Esophagus squamous epithelium (tissue), 5 donors: ENCODE measurements around the gene PNLDC1. TPM values are rescaled to one million over a fixed set of nuclear protein-coding genes. Genes with fewer than 3 reads are reported as not detected.

Experiments used
- DNase-seq: peaks from one replicate; lab custom pipeline; 2025; lab: John Stamatoyannopoulos, UW
- H3K27ac ChIP-seq, 4 donors: fragments of 200-600 bp; sonication (generic); one replicate each; pipeline ENCODE4 v1.5.1; 2016 to 2019; ENCODE audit warnings: mild to moderate bottlenecking in 1 of 4
- H3K27me3 ChIP-seq, 4 donors: fragments of 200-600 bp; sonication (generic); 1 replicate in 3 of 4; 2 replicates in 1 of 4; pipeline versions ENCODE4 v1.5.1 to v1.6.0; 2017 to 2021; ENCODE audit warnings: antibody characterized with exemption in 1 of 4
- H3K36me3 ChIP-seq, 3 donors: fragments of 200-600 bp; sonication (generic); one replicate each; pipeline ENCODE4 v1.5.1; 2016 to 2019
- H3K4me1 ChIP-seq, 3 donors: fragments of 200-600 bp; sonication (generic); one replicate each; pipeline ENCODE4 v1.5.1; 2017 to 2019
- H3K4me3 ChIP-seq, 4 donors: fragments of 200-600 bp; sonication (generic); 1 replicate in 3 of 4; 2 replicates in 1 of 4; pipeline ENCODE4 v1.5.1; 2016 to 2019; ENCODE audit warnings: mild to moderate bottlenecking in 2 of 4, moderate library complexity in 1 of 4
- H3K9me3 ChIP-seq, 3 donors: fragments of 200-600 bp; sonication (generic); one replicate each; pipeline ENCODE4 v1.5.1; 2016 to 2019
- POLR2A ChIP-seq, 4 donors: fragments of 450-650 bp; IDR thresholded peaks; one replicate each; pipeline ENCODE4 v1.6.1; 2017; ENCODE audit warnings: antibody characterized with exemption in 4 of 4, mild to moderate bottlenecking in 4 of 4, moderate library complexity in 3 of 4
- WGBS, 2 donors: methylation state at CpG; one replicate each; pipeline ENCODE4 v1.1.5; 2018; 5-methylcytosine and 5-hydroxymethylcytosine counted together
- intact Hi-C: fragments of 100-400 bp; cut with DNase I; formaldehyde crosslinking; loops from one replicate; pipeline ENCODE4 v1.15.0; 2022
- total RNA-seq, 4 donors: library from RNA; depleted of rRNA; stranded (reverse); fragments of >200 nt; gene quantifications; one replicate each; pipeline ENCODE4 v1.1.0, GENCODE V29; 2016
- TF ChIP-seq, protein P1 (sequence below), 6 experiments: fragments of 450-650 bp in 4 of 6; fragments of 200-600 bp in 2 of 6; sonication (generic) in 2 of 6; IDR thresholded peaks; one replicate each; pipeline ENCODE4 v1.5.1; 2016 to 2019; ENCODE audit warnings: antibody characterized with exemption in 6 of 6, mild to moderate bottlenecking in 4 of 6, moderate library complexity in 4 of 6
- donor health status: DM: yes; HTN: yes; CAD: no.

PNLDC1 gene
- total RNA-seq, 4 donors from 2014 or later: not detected

DNA sequence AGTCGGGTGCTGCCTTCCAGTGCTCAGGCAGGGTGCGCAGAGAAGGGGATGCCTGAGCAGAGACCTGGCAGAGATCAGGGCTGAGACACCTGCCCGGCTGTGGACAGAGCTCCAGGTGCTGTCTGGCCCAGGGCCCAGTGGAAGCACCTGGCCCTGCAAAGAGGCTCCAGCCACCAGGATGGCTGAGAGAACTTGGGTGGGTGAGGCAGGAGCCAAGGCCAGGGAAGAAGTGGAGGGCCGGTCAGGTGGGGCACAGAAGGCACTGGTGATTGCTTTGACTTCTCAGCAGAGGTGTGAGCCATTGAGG, 31.2 kb downstream of the PNLDC1 start:
- H3K36me3 ChIP-seq: no peaks in the 10 kb centered on the region
- 80 to 86% methylated on average over 1 to 3 of the region's 4 CpGs for WGBS, 2 donors
- H3K27me3 ChIP-seq: peaks cover 0 to 9% (median 0%) of the 10 kb centered on the region in 4 donors
- H3K9me3 ChIP-seq: no peaks in the 10 kb centered on the region
- no peak for DNase-seq
- TF ChIP-seq POLR2A (IDR thresholded peaks at IDR 0.05): no peak
- TF ChIP-seq, protein P1, sequence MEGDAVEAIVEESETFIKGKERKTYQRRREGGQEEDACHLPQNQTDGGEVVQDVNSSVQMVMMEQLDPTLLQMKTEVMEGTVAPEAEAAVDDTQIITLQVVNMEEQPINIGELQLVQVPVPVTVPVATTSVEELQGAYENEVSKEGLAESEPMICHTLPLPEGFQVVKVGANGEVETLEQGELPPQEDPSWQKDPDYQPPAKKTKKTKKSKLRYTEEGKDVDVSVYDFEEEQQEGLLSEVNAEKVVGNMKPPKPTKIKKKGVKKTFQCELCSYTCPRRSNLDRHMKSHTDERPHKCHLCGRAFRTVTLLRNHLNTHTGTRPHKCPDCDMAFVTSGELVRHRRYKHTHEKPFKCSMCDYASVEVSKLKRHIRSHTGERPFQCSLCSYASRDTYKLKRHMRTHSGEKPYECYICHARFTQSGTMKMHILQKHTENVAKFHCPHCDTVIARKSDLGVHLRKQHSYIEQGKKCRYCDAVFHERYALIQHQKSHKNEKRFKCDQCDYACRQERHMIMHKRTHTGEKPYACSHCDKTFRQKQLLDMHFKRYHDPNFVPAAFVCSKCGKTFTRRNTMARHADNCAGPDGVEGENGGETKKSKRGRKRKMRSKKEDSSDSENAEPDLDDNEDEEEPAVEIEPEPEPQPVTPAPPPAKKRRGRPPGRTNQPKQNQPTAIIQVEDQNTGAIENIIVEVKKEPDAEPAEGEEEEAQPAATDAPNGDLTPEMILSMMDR (IDR thresholded peaks at IDR 0.05): no peak
- no peak overlapping the region for H3K27ac ChIP-seq
- intact Hi-C loops: no loop called here
- H3K4me3 ChIP-seq: no peak overlapping the region
- peaks cover 0 to 8% (median 0%) of the 10 kb centered on the region in 3 donors for H3K4me1 ChIP-seq

DNA sequence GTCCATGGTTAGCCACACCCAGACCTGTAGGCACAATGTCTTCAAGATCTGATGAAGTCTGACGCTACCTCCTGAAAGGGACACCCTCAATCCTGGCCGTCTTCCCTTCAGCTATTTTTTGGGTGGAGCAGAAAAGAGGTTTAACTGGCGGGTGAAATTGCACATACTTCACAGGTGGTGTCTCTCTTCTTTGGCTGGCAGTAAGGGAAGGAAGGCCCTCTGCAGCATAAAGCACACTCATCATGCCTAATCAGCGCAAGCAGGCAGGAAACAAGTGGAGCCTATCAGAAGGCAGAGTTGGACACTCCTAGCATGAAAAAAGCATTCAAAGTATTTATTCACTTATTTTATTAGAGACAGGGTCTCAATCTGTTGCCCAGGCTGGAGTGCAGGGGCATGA, 32.9 kb downstream of the PNLDC1 start:
- no peak overlapping the region for H3K4me3 ChIP-seq
- H3K9me3 ChIP-seq: no peaks in the 10 kb centered on the region
- H3K36me3 ChIP-seq: no peaks in the 10 kb centered on the region
- peaks cover 0 to 9% (median 0%) of the 10 kb centered on the region in 4 donors for H3K27me3 ChIP-seq
- 39 to 52% methylated on average over 4 of the region's 4 CpGs for WGBS, 2 donors
- no peak for DNase-seq
- no peak overlapping the region for H3K27ac ChIP-seq
- intact Hi-C loops: no loop called here
- TF ChIP-seq POLR2A (IDR thresholded peaks at IDR 0.05): no peak
- TF ChIP-seq, protein P1 (IDR thresholded peaks at IDR 0.05): no peak
- H3K4me1 ChIP-seq: peaks cover 0 to 8% (median 0%) of the 10 kb centered on the region in 3 donors

DNA sequence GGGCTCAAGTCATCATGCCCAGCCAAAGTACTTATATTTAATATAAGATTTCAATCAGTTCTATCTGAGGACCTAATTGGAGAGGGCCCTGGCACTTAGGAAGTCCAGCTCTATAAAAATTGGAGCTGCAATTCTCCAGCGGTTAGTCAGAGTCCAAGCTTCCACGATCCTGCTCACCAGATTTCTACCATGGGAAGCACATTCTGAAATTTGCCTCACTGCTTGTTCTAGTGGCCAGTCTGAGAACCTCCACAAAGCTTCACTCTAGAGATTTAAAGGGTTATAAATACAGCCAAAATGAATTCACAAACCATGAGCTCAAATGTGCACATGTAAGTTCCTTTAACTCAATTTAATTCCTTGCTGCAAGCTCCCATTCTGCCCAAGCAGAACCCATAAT, 33.5 kb downstream of the PNLDC1 start:
- WGBS, 2 donors: 83 to 92% methylated on average over 2 of the region's 2 CpGs
- DNase-seq: no peak
- Histone ChIP-seq H3K9me3 (no peaks in the 10 kb centered on the region), H3K4me1 (peaks cover 0 to 8% (median 0%) of the 10 kb centered on the region in 3 donors), H3K27me3 (peaks cover 0 to 9% (median 0%) of the 10 kb centered on the region in 4 donors), H3K4me3 (no peak overlapping the region), H3K27ac (no peak overlapping the region), H3K36me3 (no peaks in the 10 kb centered on the region)
- TF ChIP-seq POLR2A (IDR thresholded peaks at IDR 0.05): no peak
- TF ChIP-seq, protein P1 (IDR thresholded peaks at IDR 0.05): no peak
- intact Hi-C loops: no loop called here

DNA sequence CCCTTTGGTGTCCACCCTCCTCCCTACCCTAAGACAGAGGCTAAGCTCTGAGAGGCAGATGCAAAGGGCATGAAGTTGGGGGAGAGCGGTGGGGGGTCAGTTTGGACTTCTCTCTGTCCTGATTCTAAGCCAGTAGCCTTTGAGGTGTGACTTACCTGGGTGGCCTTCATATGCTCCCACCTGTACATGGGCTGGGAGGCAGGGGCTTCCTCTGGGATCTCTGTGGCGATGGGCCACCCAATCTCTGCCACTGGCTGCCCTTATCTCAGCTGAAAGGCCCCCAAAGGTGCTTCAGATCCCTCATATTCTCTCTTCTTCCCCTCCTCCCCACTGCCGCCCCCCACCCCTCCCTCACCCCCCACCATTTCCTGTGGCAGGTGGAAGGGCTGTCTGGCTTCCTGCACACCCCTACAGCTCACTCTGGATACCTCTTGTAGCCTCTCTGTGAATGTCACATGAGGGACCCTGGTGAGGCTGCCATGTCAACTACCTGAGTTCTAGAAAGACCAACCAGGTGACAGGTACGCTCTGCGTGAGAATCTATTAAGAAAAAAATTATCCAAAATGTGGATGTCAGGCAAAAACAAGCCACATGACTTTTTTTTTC, 34.0 kb downstream of the PNLDC1 start:
- Histone ChIP-seq H3K9me3 (no peaks in the 10 kb centered on the region), H3K36me3 (no peaks in the 10 kb centered on the region), H3K27me3 (peaks cover 0 to 9% (median 0%) of the 10 kb centered on the region in 4 donors), H3K27ac (no peak overlapping the region), H3K4me3 (no peak overlapping the region), H3K4me1 (peaks cover 0 to 8% (median 0%) of the 10 kb centered on the region in 3 donors)
- no peak for DNase-seq
- 92 to 97% methylated on average over 3 to 4 of the region's 5 CpGs for WGBS, 2 donors
- no peak for TF ChIP-seq POLR2A (IDR thresholded peaks at IDR 0.05)
- TF ChIP-seq, protein P1 (IDR thresholded peaks at IDR 0.05): no peak
- intact Hi-C loops: no loop called here

DNA sequence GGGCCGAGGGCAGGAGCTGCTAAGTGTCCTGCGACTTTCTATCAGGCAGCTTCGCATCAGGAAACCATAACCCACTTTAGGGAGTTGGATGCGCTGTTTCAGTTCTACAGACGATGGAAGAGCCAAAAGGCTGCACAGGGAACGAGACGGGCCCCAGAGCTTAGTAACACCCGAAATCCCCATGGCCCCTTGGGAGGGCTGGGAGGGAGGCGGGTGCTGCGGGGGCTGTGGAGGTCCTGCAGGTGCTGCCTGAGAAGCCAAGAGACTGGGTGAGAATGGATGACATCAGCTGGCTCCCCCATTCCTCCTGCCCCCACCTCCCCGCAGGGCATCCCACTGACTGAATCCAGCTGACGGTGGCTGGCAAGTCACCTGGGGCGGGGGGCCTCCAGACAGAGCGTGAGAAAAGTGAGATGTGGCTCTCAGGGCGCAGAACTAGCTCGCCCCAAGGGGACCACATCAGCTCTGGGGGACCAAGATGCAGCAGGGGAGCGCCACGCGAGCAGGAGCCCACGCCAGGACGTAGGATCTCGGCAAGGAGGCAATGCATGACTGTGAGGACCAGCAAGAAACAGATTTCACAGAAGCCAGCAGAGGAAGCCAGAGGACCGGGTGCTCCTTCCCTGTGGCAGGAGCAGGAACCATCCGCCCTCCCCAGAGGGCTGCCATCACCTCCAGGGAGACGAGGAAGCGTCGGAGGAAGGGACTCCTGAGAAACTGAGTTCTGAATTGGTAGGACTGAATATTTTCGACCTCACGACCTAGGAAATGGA, 36.8 kb downstream of the PNLDC1 start:
- intact Hi-C loops: no loop called here
- Histone ChIP-seq H3K27me3 (no peaks in the 10 kb centered on the region), H3K4me3 (no peak overlapping the region), H3K9me3 (no peaks in the 10 kb centered on the region), H3K36me3 (no peaks in the 10 kb centered on the region), H3K27ac (no peak overlapping the region), H3K4me1 (peaks cover 0 to 8% (median 0%) of the 10 kb centered on the region in 3 donors)
- DNase-seq: no peak
- TF ChIP-seq, protein P1 (IDR thresholded peaks at IDR 0.05): no peak
- no peak for TF ChIP-seq POLR2A (IDR thresholded peaks at IDR 0.05)
- WGBS, 2 donors: 76 to 86% methylated on average over 16 to 18 of the region's 29 CpGs
